Measurements from ENCODE around the gene STARD10.
"Not testable (repeated sequence)": the region's sequence is repeated elsewhere in the genome, so short reads cannot be mapped to it uniquely, and the experiment has no call there.

STARD10 gene

DNA sequence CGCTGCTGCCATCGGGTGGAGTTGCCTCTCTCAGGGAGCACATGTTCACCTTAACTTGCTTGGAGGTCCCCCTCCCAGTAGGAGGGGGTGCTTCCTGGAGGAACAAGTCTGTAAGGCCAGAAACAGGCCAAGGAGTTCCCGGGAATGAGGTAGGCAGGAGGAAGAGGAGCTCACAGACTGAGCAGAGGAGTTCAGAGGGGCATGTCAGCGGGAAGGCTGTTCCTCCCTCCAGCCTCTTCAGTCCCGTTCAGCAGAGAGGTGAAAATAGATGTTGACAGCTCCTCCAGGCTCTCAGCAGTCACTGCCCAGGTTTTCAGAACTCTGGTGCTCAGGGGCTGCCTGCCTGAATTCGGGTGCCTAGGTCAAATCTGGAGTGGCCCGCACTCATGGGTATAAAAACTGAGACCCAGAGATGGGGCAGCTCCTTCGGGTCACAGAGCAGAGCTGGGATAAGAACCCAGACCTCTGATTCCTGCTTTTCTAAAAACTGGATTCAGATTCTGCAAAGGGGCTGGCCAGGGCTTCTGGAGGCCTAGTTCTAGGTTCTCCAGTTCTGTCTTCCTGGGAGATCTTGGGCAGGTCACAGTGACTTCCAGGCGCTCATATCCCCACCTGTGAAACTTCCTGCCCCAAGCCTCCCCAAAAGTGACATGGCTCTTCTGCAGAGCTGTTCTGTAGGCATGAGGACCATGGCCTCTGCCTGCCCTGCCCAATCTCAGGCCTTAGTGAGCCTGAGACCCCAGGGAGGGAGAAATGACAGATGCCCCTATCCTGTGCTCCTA lies 38.6 kb upstream of the STARD10 start:
- no peak overlapping the region for H3K4me2 ChIP-seq (ENCODE audit: low read length)
- H3K4me3 ChIP-seq (ENCODE audit: low read length): no peak overlapping the region
- H3K27me3 ChIP-seq (ENCODE audit: control insufficient read depth, insufficient read depth, low read length): no peaks in the 10 kb centered on the region
- H3K4me1 ChIP-seq (ENCODE audit: control insufficient read depth, insufficient read depth, low read length): peaks cover 20% of the 10 kb centered on the region
- no peak overlapping the region for H3K9ac ChIP-seq (ENCODE audit: low read depth, low read length)
- no peaks in the 10 kb centered on the region for H3K9me3 ChIP-seq (replicated peaks; ENCODE audit: low read length)
- peaks cover 16% of the 10 kb centered on the region for H3K36me3 ChIP-seq (ENCODE audit: insufficient read depth, low read length)

DNA sequence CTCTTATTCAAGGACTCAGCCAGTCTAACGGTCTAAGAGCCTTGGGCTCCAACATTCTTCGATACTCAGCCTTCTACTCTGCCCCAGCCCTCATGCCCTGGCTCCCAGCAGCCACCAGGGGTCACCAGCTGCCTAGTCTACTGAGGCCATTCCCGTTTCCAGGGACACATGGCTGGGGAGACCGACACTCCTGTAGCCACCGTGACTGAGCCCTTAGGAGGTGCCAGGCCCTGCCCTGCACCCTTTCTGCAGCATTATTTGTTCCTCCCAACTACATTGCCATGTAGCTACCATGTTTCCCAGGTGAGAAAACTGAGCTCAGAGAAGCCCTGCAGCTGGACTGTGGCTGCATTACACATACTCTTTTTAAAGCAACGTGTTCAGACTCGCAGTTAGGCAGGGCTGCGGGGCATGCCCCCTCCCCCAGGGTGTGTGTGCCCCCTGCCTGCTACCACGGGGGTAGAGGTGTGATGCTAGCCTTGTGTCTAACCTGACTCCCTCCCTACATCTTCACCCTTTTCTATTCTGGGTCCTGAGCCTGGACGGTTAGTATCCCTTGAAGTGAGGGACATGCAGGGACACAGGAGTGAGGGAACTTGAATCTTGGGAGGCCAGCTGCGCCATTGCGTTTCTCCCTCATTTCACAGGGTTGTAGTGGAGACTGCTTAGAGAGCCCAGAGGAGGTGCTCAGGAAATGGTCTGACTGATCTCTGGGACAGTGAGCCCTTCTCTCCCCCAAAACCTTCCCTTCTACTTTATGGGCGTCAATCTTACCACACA lies 37.9 kb upstream of the STARD10 start:
- H3K4me2 ChIP-seq (ENCODE audit: low read length): peak overlapping the region; percentile 4
- H3K9me3 ChIP-seq (replicated peaks; ENCODE audit: low read length): no peaks in the 10 kb centered on the region
- no peaks in the 10 kb centered on the region for H3K27me3 ChIP-seq (ENCODE audit: control insufficient read depth, insufficient read depth, low read length)
- peaks cover 20% of the 10 kb centered on the region for H3K4me1 ChIP-seq (ENCODE audit: control insufficient read depth, insufficient read depth, low read length)
- no peak overlapping the region for H3K9ac ChIP-seq (ENCODE audit: low read depth, low read length)
- H3K36me3 ChIP-seq (ENCODE audit: insufficient read depth, low read length): peaks cover 15% of the 10 kb centered on the region
- H3K4me3 ChIP-seq (ENCODE audit: low read length): no peak overlapping the region

DNA sequence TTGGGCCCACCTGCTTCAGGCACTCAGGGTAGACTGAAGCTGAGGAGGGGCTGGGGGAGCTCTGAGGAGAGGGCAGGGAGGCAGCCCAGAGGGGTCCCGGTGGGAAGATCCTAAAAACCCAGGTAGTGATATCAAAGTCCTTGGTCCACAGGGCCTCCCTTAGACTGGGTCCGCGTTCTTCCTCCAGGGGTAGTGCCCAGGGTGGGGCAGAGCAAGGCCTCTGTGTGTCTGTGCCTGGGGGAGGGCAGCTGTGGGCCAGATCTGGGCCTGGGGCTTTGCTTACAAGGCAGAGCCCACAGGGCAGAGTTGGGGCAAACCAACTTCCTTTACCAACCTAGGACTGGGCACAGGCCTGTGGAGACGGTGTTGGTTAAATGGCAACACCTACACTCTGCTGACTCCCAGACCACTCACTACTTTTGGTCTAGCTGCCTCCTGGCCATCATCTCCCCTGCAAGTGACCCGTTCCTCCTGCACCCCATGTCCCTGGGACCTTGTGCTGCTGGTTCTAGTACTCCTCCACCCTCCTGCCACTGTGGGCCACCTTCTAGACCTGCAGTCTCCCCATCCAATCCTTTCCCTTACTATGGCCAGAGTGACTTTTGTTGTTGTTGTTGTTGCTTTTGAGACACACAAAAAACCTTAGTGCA lies 36.2 kb upstream of the STARD10 start:
- H3K9ac ChIP-seq (ENCODE audit: low read depth, low read length): no peak overlapping the region
- H3K4me2 ChIP-seq (ENCODE audit: low read length): no peak overlapping the region
- H3K9me3 ChIP-seq (replicated peaks; ENCODE audit: low read length): no peaks in the 10 kb centered on the region
- H3K27me3 ChIP-seq (ENCODE audit: control insufficient read depth, insufficient read depth, low read length): no peaks in the 10 kb centered on the region
- peaks cover 14% of the 10 kb centered on the region for H3K36me3 ChIP-seq (ENCODE audit: insufficient read depth, low read length)
- peaks cover 14% of the 10 kb centered on the region for H3K4me1 ChIP-seq (ENCODE audit: control insufficient read depth, insufficient read depth, low read length)
- H3K4me3 ChIP-seq (ENCODE audit: low read length): no peak overlapping the region

DNA sequence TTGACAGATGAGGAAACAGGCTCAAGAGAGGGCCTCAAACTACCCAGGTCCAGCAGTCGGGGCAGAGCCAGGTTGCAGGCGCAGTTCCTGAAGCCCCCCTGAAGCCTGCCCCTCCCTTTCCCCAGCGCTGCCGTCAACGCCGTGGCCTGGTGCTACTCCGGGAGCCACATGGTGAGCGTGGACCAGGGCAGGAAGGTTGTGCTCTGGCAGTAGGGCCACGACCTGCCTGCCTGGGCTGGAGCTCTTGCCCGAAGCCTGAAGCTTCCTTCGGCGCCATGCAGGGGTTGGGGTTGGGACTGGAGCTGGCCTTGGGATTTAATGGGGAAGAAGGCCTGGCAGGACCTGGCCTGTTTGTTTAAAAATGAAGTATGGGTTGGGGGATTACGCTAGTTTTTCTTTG lies 35.3 kb upstream of the STARD10 start:
- no peak overlapping the region for H3K4me2 ChIP-seq (ENCODE audit: low read length)
- H3K4me1 ChIP-seq (ENCODE audit: control insufficient read depth, insufficient read depth, low read length): peaks cover 14% of the 10 kb centered on the region
- H3K9me3 ChIP-seq (replicated peaks; ENCODE audit: low read length): no peaks in the 10 kb centered on the region
- H3K9ac ChIP-seq (ENCODE audit: low read depth, low read length): no peak overlapping the region
- H3K27me3 ChIP-seq (ENCODE audit: control insufficient read depth, insufficient read depth, low read length): no peaks in the 10 kb centered on the region
- H3K36me3 ChIP-seq (ENCODE audit: insufficient read depth, low read length): peaks cover 13% of the 10 kb centered on the region
- H3K4me3 ChIP-seq (ENCODE audit: low read length): no peak overlapping the region

DNA sequence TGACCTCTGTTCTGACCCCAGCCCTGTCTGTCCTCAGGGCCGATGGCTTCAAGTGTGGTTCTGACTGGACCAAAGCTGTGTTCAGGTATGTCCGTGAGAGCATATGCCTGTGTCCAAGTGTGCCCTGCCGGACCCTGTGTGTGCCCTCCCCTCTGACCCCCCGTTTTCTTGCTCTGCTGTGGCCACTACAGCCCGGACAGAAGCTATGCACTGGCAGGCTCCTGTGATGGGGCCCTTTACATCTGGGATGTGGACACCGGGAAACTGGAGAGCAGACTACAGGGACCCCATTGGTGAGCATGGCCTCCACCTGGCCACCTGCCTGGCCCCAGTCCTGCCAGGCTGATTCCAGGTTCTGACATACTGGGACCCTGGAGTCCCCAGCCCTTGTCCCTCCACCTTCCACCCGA lies 34.9 kb upstream of the STARD10 start:
- H3K4me3 ChIP-seq (ENCODE audit: low read length): no peak overlapping the region
- H3K9me3 ChIP-seq (replicated peaks; ENCODE audit: low read length): no peaks in the 10 kb centered on the region
- H3K36me3 ChIP-seq (ENCODE audit: insufficient read depth, low read length): peaks cover 13% of the 10 kb centered on the region
- H3K4me1 ChIP-seq (ENCODE audit: control insufficient read depth, insufficient read depth, low read length): peaks cover 14% of the 10 kb centered on the region
- no peak overlapping the region for H3K9ac ChIP-seq (ENCODE audit: low read depth, low read length)
- no peaks in the 10 kb centered on the region for H3K27me3 ChIP-seq (ENCODE audit: control insufficient read depth, insufficient read depth, low read length)
- H3K4me2 ChIP-seq (ENCODE audit: low read length): no peak overlapping the region

DNA sequence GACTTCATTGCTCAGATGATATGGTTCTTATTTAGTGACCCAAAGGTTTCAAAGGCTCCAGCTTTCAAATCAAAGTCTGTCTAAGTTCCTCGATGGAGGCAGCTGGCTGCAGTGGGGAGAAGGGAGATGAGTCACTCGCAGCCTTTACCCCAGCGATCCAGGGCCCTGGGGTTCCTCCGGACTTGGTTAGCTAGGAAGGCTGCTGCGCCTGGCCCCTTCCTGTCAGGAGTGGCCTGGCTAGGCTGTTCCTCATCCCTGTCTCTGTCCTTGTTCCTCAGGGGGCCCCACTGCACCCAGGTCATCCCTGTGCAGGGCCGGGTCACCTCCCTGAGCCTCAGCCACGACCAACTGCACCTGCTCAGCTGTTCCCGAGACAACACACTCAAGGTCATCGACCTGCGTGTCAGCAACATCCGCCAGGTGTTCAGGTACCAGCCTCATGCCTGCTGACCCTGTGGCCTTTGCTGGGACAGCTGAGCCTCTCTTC lies 34.3 kb upstream of the STARD10 start:
- no peak overlapping the region for H3K9ac ChIP-seq (ENCODE audit: low read depth, low read length)
- H3K4me1 ChIP-seq (ENCODE audit: control insufficient read depth, insufficient read depth, low read length): peaks cover 14% of the 10 kb centered on the region

DNA sequence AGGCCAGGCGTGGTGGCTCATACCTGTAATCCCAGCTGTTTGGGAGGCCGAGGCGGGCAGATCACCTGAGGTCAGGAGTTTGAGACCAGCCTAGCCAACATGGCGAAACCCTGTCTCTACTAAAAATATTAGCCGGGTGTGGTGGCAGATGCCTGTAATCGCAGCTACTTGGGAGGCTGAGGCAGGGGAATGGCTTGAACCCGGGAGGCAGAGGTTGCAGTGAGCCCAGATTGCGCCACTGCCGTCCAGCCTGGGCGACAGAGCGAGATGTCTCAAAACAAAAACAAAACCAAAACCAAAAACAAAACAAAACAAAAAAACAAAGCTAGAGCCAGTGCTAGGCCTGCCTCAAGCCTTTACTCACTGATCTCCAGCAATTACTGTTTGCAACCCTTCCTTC lies 33.8 kb upstream of the STARD10 start:
- H3K9me3 ChIP-seq (replicated peaks; ENCODE audit: low read length); H3K9ac ChIP-seq (ENCODE audit: low read depth, low read length); H3K27me3 ChIP-seq (ENCODE audit: control insufficient read depth, insufficient read depth, low read length); H3K4me3 ChIP-seq (ENCODE audit: low read length): not testable (repeated sequence)
- peaks cover 14% of the 10 kb centered on the region for H3K4me1 ChIP-seq (ENCODE audit: control insufficient read depth, insufficient read depth, low read length)
- peaks cover 13% of the 10 kb centered on the region for H3K36me3 ChIP-seq (ENCODE audit: insufficient read depth, low read length)
- H3K4me2 ChIP-seq (ENCODE audit: low read length): peak overlapping the region; percentile 26

More for the DNA sequence above, 34.3 kb upstream of the STARD10 start:
- H3K27me3 ChIP-seq (ENCODE audit: control insufficient read depth, insufficient read depth, low read length): no peaks in the 10 kb centered on the region
- H3K9me3 ChIP-seq (replicated peaks; ENCODE audit: low read length): no peaks in the 10 kb centered on the region
- no peak overlapping the region for H3K4me3 ChIP-seq (ENCODE audit: low read length)
- H3K36me3 ChIP-seq (ENCODE audit: insufficient read depth, low read length): peaks cover 13% of the 10 kb centered on the region
- peak overlapping the region; percentile 26 for H3K4me2 ChIP-seq (ENCODE audit: low read length)

DNA sequence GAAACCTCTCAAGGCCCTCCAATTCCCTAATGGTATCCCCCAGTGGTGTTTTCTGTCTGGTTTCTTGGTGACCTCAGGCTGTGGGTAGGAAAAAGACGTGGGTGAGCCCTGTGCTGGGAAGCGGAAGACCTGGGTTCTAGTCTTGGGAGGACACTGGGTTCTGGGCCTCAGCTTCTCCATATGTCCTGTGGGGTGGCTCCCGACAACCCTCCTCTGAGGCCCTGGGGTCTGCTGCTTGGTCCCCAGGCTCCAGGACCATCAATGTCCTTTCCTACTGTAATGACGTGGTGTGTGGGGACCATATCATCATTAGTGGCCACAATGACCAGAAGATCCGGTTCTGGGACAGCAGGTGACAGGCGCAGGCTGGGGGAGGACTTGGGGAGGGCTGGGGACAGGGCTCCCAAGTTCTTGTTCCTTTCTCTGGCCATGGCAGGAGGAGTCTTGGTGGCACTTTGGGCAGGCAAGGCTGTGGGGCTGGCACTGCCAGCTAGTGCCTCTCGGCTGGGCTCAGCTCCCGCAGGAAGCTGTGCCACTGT lies 33.2 kb upstream of the STARD10 start:
- no peaks in the 10 kb centered on the region for H3K27me3 ChIP-seq (ENCODE audit: control insufficient read depth, insufficient read depth, low read length)
- H3K4me2 ChIP-seq (ENCODE audit: low read length): no peak overlapping the region
- H3K9me3 ChIP-seq (replicated peaks; ENCODE audit: low read length): no peaks in the 10 kb centered on the region
- H3K9ac ChIP-seq (ENCODE audit: low read depth, low read length): no peak overlapping the region
- peaks cover 12% of the 10 kb centered on the region for H3K36me3 ChIP-seq (ENCODE audit: insufficient read depth, low read length)
- H3K4me3 ChIP-seq (ENCODE audit: low read length): no peak overlapping the region
- H3K4me1 ChIP-seq (ENCODE audit: control insufficient read depth, insufficient read depth, low read length): peaks cover 20% of the 10 kb centered on the region

DNA sequence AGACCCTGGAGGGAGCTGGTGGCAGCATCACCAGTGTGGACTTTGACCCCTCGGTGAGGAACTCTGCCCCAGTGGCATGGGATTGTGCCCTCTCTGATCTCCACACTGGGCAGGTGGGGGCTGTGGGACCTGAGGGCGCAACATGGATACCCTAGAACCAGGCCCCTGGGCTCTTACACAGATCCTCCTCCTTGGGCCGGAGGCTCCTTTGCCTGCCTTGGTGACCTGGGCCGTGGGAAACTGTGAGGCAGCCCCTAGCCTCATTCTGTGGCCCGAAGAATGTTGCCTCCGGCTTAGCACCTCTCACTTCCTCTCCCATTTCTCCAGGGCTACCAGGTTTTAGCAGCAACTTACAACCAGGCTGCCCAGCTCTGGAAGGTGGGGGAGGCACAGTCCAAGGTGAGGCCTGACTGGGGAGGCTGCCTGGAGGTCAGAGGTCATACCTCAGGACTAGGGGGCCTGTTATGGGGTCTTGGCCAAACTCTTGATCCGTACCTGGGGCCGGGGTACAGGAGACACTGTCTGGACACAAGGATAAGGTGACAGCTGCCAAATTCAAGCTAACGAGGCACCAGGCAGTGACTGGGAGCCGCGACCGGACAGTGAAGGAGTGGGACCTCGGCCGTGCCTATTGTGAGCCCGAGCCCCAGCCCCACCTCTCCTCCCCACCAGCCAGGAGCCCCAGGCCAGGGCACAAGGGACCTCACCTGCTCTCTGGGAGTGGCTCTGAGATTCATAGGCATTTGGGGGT lies 32.5 kb upstream of the STARD10 start:
- Histone ChIP-seq H3K9ac (ENCODE audit: low read depth, low read length) (no peak overlapping the region), H3K27me3 (ENCODE audit: control insufficient read depth, insufficient read depth, low read length) (no peaks in the 10 kb centered on the region), H3K4me1 (ENCODE audit: control insufficient read depth, insufficient read depth, low read length) (peaks cover 20% of the 10 kb centered on the region), H3K9me3 (replicated peaks; ENCODE audit: low read length) (no peaks in the 10 kb centered on the region), H3K36me3 (ENCODE audit: insufficient read depth, low read length) (peaks cover 10% of the 10 kb centered on the region), H3K4me3 (ENCODE audit: low read length) (no peak overlapping the region), H3K4me2 (ENCODE audit: low read length) (no peak overlapping the region)

DNA sequence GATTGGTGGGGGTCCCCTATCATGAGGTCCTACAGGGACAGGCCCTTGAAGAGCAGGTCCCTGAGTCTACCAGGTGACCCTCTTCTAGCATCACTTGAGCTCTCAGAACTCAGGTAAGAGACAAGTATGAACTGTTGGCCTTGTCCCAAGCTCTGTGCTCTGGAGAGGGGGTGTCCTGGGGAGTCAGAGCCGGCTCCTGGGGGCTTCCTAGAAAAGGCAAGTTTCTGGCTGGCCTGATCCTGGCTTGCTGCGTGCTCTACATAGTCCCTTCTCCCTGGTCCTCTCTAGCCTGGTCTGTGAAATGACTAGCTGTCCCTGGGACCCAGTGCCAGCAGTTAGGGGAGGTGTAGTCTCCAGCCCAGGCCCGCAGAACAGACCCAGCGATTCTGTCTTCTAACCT lies 31.8 kb upstream of the STARD10 start:
- H3K36me3 ChIP-seq (ENCODE audit: insufficient read depth, low read length): peaks cover 10% of the 10 kb centered on the region
- H3K4me2 ChIP-seq (ENCODE audit: low read length): no peak overlapping the region
- no peak overlapping the region for H3K4me3 ChIP-seq (ENCODE audit: low read length)
- no peaks in the 10 kb centered on the region for H3K9me3 ChIP-seq (replicated peaks; ENCODE audit: low read length)
- no peaks in the 10 kb centered on the region for H3K27me3 ChIP-seq (ENCODE audit: control insufficient read depth, insufficient read depth, low read length)
- peaks cover 25% of the 10 kb centered on the region for H3K4me1 ChIP-seq (ENCODE audit: control insufficient read depth, insufficient read depth, low read length)
- no peak overlapping the region for H3K9ac ChIP-seq (ENCODE audit: low read depth, low read length)
